NCI-H2081 (cell line): Measurements from ENCODE around the gene SNU13.
"Not testable (repeated sequence)": the region's sequence is repeated elsewhere in the genome, so short reads cannot be mapped to it uniquely, and the experiment has no call there.

ENCODE experiments used
- DNase-seq, 2 experiments: peaks; one replicate each; lab custom pipeline; 2025; lab: John Stamatoyannopoulos, UW

SNU13 gene

GRCh38 chr22:41688365-41689211 lies at the start of gene SNU13:
Gene SNU13 (minus strand): TSS chr22:41688867. CDS start chr22:41688796, 71 bp downstream.
- DNase-seq = peak; percentile 84 to 91

GRCh38 chr22:41733241-41733640 lies 44.6 kb upstream of the SNU13 start:
- not testable (repeated sequence) for DNase-seq

GRCh38 chr22:41732096-41732772 lies 43.6 kb upstream of the SNU13 start:
- no peak for DNase-seq

GRCh38 chr22:41731609-41732008 lies 42.9 kb upstream of the SNU13 start:
- DNase-seq = no peak

GRCh38 chr22:41725510-41726110 lies 36.9 kb upstream of the SNU13 start:
- no peak for DNase-seq

- DNase-seq = no peak
Measured at GRCh38 chr22:41722496-41722895, 33.8 kb upstream of the SNU13 start.

GRCh38 chr22:41713004-41713403 lies 24.3 kb upstream of the SNU13 start:
- no peak for DNase-seq

GRCh38 chr22:41709341-41709740 lies 20.7 kb upstream of the SNU13 start:
- no peak for DNase-seq

GRCh38 chr22:41702763-41703162 lies 14.1 kb upstream of the SNU13 start:
- no peak for DNase-seq

- no peak for DNase-seq
Measured at GRCh38 chr22:41700108-41700364, 11.4 kb upstream of the SNU13 start.

GRCh38 chr22:41699264-41700107 lies 10.8 kb upstream of the SNU13 start, which contains the start of gene MEI1:
Gene MEI1 (plus strand): TSS chr22:41699503. CDS start chr22:41699539, 36 bp downstream.
- DNase-seq = no peak

- DNase-seq = peak; percentile 75 to 79
Measured at GRCh38 chr22:41697126-41697775, 8.6 kb upstream of the SNU13 start.

GRCh38 chr22:41696703-41697102 lies 8.0 kb upstream of the SNU13 start:
- no peak for DNase-seq

- DNase-seq = no peak
Measured at GRCh38 chr22:41695211-41695610, 6.5 kb upstream of the SNU13 start.

- no peak for DNase-seq
Measured at GRCh38 chr22:41690476-41690875, 1.8 kb upstream of the SNU13 start.

GRCh38 chr22:41687901-41688364 lies 734 bp downstream of the SNU13 start:
- peak in 1 of 2 experiments; percentile 25 for DNase-seq

- not testable (repeated sequence) for DNase-seq
Measured at GRCh38 chr22:41686890-41687289, 1.8 kb downstream of the SNU13 start.

GRCh38 chr22:41684194-41684593 lies 4.5 kb downstream of the SNU13 start:
- no peak for DNase-seq

GRCh38 chr22:41683616-41684015 lies 5.1 kb downstream of the SNU13 start:
- DNase-seq = no peak

- DNase-seq = no peak
Measured at GRCh38 chr22:41683052-41683451, 5.6 kb downstream of the SNU13 start.

- DNase-seq = peak; percentile 44 to 70
Measured at GRCh38 chr22:41682033-41682807, 6.4 kb downstream of the SNU13 start.
